Mesothelial cell of epicardium (in vitro differentiated cells): ENCODE measurements around the gene SFSWAP. TPM values are rescaled to one million over a fixed set of nuclear protein-coding genes. Genes with fewer than 3 reads are reported as not detected.
"Not testable (repeated sequence)": the region's sequence is repeated elsewhere in the genome, so short reads cannot be mapped to it uniquely, and the experiment has no call there.

Experiments
- DNase-seq, 2 experiments: peaks; one replicate each; pipeline ENCODE4 v3.0.0; 2021; ENCODE audit warnings: low spot score in 2 of 2; ENCODE audit not compliant: unreplicated experiment in 2 of 2
- H3K27ac Mint-ChIP-seq: 2 replicates; pipeline ENCODE4 v1.8.0; 2021; ENCODE audit warnings: mixed read lengths
- H3K27me3 Mint-ChIP-seq: 2 replicates; pipeline ENCODE4 v1.8.0; 2021; ENCODE audit warnings: low read depth, mixed read lengths
- H3K36me3 Mint-ChIP-seq: 2 replicates; pipeline ENCODE4 v1.8.0; 2021; ENCODE audit warnings: mixed read lengths
- H3K4me1 Mint-ChIP-seq: 2 replicates; pipeline ENCODE4 v1.8.0; 2021; ENCODE audit warnings: mixed read lengths
- H3K4me3 Mint-ChIP-seq: 2 replicates; pipeline ENCODE4 v1.8.0; 2021; ENCODE audit warnings: mild to moderate bottlenecking, moderate library complexity, mixed read lengths
- H3K9me3 Mint-ChIP-seq: 2 replicates; pipeline ENCODE4 v1.8.0; 2021; ENCODE audit warnings: mixed read lengths
- total RNA-seq: library from RNA; stranded (reverse); gene quantifications from 3 replicates; pipeline ENCODE4 v1.2.1, GENCODE V29; 2021
- TF ChIP-seq, protein P1 (sequence below): fragments of 200-600 bp; sonication (generic); IDR thresholded peaks from one replicate; pipeline ENCODE4 v1.5.0; 2021; ENCODE audit warnings: antibody characterized with exemption; ENCODE audit not compliant: unreplicated experiment

The SFSWAP gene
- total RNA-seq, 1 donor from 2014 or later: 73.0 TPM

DNA sequence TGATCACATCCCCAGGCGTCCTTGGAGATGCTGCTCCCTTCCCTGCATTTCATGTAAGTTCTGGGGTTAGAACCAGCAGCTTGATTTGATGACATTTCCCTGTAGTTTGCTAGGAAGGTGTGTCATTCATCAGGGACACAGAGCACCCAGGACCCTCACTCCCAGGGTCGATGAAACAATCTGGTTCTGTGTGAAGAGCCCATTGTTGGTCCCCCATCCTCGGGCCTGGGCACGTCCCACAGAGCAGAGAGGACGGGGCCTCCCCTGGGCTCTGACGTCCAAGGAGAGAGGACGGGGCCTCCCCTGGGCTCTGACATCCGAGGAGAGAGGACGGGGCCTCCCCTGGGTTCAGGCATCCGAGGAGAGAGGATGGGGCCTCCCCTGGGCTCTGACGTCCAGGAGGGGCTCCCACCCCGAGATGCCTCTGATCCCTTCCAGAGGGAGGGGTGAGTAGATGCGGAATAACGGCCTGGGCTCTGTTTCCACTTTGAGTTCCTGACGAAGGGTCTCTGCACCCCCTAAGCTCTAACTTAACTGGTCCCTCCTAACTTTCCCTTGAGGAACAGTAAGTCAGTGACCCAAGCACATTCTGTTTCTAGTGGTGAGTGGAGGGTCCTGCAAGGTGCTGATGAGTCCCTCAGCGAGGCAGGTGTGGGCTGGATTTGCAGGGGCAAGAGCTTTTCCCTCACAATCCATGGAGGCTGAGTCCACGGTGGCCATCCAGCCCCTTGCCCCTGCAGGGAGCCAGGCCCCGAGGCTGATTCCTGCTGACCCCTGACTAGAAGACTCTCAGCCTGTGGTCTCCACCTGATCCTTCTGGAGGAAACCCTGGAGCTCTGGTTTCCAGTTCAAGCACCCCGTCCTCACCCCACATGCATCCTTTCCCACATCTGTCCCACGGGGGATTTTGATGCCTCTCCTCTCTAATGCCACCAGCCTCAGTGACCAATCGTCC, 35.5 kb upstream of the SFSWAP start:
- H3K27me3 Mint-ChIP-seq: peaks cover 50% of the 10 kb centered on the region
- H3K4me3 Mint-ChIP-seq: no peak overlapping the region
- TF ChIP-seq, protein P1, sequence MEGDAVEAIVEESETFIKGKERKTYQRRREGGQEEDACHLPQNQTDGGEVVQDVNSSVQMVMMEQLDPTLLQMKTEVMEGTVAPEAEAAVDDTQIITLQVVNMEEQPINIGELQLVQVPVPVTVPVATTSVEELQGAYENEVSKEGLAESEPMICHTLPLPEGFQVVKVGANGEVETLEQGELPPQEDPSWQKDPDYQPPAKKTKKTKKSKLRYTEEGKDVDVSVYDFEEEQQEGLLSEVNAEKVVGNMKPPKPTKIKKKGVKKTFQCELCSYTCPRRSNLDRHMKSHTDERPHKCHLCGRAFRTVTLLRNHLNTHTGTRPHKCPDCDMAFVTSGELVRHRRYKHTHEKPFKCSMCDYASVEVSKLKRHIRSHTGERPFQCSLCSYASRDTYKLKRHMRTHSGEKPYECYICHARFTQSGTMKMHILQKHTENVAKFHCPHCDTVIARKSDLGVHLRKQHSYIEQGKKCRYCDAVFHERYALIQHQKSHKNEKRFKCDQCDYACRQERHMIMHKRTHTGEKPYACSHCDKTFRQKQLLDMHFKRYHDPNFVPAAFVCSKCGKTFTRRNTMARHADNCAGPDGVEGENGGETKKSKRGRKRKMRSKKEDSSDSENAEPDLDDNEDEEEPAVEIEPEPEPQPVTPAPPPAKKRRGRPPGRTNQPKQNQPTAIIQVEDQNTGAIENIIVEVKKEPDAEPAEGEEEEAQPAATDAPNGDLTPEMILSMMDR: no peak
- DNase-seq: no peak
- H3K27ac Mint-ChIP-seq: no peak overlapping the region
- no peaks in the 10 kb centered on the region for H3K36me3 Mint-ChIP-seq
- H3K9me3 Mint-ChIP-seq: peaks cover 4% of the 10 kb centered on the region
- no peaks in the 10 kb centered on the region for H3K4me1 Mint-ChIP-seq

DNA sequence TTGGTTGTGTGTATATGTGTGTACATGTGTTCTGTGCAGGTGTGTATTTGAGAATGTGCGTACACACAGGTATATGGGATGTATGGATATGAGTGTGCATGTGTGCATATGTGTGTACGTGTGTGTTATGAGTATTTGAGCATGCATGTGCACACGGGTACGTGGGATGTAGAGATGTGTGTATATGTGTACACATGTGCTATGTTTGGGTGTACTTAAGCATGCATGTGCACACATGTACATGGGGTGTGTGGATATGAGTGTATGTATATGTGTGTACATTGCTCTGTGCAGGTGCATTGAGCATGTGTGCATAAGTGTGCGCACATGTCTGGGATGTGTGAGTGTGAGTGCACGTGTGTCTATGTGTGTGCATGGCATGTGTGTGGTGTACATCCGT, 34.3 kb upstream of the SFSWAP start:
- Mint-ChIP-seq H3K9me3 (peaks cover 4% of the 10 kb centered on the region), H3K27ac (no peak overlapping the region), H3K27me3 (peaks cover 50% of the 10 kb centered on the region), H3K4me1 (no peaks in the 10 kb centered on the region), H3K4me3 (no peak overlapping the region), H3K36me3 (no peaks in the 10 kb centered on the region)
- TF ChIP-seq, protein P1: no peak
- no peak for DNase-seq

DNA sequence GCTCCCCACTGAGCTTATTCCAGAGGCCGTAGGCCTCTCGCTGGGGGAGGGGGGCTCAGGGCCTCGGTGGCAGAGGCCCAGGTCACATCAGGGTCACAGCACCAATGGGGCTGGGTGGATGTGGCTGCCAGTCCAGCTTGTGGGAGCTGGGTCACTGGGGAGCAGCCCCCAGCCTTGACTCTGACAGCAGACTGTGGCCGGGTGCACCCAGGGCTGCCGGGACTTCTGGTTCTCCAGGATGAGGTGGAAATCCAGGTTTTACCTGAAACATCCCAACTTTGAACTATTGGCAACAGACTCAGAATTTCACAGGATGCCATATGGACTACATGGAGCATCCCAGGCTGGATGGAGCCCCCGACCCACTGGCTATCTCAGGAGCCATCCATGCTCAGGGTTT, 33.8 kb upstream of the SFSWAP start:
- peaks cover 50% of the 10 kb centered on the region for H3K27me3 Mint-ChIP-seq
- H3K9me3 Mint-ChIP-seq, H3K27ac Mint-ChIP-seq, H3K4me3 Mint-ChIP-seq, H3K4me1 Mint-ChIP-seq, H3K36me3 Mint-ChIP-seq, DNase-seq: not testable (repeated sequence)

DNA sequence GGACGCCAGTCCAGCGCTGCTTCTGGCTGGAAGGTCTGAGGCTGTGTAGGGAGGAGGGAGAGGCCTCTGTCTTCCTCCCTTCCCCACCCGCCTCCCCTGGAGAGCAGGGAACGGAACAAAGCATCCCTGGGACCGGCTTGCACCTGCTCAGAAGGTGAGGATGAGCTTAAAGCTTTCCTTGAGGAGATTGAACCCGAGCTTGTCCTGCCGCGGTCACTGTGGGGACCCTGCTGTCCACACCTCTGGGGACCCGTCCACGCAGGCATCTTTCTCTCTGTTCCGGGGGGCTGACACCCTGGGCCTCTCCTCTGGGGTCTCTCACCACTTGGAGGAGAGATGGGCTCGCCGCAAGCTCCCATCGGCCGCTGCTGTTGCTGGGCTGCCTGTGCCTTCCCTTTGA, 33.2 kb upstream of the SFSWAP start:
- no peak for DNase-seq
- Mint-ChIP-seq H3K4me3 (no peak overlapping the region), H3K36me3 (no peaks in the 10 kb centered on the region), H3K9me3 (peaks cover 4% of the 10 kb centered on the region), H3K27ac (no peak overlapping the region), H3K27me3 (peaks cover 48% of the 10 kb centered on the region), H3K4me1 (peaks cover 2% of the 10 kb centered on the region)
- TF ChIP-seq, protein P1: no peak

DNA sequence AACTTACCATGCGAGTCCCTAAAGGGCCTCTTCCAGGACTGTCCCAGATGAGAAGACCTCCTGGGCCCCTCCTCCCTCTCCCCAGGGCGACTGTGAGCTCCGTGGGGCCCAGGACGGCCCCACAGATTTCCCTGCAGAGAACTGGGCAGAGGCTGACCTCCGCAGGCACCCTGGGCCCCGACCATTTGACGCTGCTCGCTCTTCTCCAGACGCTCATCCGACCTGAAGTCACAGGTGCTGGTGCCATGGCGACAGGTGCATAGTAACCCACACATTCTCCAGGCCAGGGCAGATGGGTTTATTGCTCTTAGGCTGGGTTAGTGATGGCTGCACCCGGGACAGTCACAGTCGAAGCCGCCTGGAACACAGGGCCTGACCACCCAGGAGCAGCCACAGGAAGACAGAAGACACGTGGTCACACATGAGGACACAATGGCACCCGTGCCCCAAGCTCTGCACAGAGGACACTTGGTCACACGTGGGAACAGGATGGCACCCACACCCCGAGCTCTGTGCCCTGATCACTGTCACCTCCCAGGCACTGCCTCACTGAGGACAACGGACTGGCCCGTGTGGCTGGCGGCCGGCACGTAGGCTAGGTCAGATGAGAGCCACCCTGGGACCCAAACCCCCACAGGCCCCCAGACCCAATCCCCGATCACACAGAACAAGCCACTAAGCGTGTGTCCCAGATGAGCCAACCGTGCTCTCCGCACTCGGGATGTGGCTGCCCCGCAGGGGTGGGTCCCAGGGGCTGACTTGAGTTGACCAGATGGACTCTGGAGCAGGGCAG, 32.3 kb upstream of the SFSWAP start:
- peaks cover 45% of the 10 kb centered on the region for H3K27me3 Mint-ChIP-seq
- H3K27ac Mint-ChIP-seq, H3K9me3 Mint-ChIP-seq, H3K36me3 Mint-ChIP-seq, DNase-seq, H3K4me1 Mint-ChIP-seq, H3K4me3 Mint-ChIP-seq: not testable (repeated sequence)

DNA sequence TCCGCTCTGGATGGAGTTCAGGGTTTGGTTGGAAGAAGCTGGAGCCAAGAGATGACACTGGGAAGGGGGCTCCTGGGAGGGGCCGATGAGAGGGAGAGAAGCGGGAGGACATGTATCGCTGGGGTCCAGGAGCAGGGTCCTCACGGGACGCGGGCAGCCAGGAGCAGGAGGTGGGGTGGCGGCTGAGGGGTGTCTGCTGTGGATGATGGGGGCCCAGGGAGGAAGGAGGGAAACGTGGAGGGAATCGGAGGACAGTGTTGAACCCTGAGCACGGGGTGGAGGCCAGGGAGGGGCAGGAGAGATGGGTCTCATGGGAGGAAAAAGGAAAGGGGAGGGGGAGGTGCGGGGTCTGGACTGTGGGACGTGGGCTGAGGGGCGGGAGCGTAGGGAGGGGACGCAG, 31.7 kb upstream of the SFSWAP start:
- not testable (repeated sequence) for H3K9me3 Mint-ChIP-seq, H3K4me1 Mint-ChIP-seq, H3K36me3 Mint-ChIP-seq, H3K4me3 Mint-ChIP-seq, DNase-seq, H3K27ac Mint-ChIP-seq
- H3K27me3 Mint-ChIP-seq: peaks cover 42% of the 10 kb centered on the region

DNA sequence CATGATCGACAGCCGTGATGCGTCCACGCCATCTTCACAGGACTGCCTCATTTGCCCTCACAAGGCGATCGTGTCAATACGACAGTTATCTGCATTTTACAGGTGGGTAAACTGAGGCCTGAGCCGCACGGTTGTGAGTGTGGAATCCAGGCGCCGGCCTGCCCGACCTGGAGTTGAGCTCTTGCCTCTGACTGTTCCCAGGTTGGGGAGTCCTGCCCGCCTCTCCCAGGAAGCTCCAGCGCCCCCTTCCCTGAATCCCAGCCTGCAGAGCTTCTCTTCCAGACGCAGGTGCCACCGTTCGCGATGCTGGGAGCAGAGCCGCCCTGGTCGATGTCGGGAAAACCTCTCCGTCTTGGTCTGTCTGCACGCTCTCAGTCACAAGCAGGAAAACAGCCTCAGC, 31.1 kb upstream of the SFSWAP start:
- H3K27me3 Mint-ChIP-seq: peaks cover 39% of the 10 kb centered on the region
- not testable (repeated sequence) for DNase-seq, H3K4me3 Mint-ChIP-seq, H3K4me1 Mint-ChIP-seq, H3K27ac Mint-ChIP-seq, H3K9me3 Mint-ChIP-seq, H3K36me3 Mint-ChIP-seq

DNA sequence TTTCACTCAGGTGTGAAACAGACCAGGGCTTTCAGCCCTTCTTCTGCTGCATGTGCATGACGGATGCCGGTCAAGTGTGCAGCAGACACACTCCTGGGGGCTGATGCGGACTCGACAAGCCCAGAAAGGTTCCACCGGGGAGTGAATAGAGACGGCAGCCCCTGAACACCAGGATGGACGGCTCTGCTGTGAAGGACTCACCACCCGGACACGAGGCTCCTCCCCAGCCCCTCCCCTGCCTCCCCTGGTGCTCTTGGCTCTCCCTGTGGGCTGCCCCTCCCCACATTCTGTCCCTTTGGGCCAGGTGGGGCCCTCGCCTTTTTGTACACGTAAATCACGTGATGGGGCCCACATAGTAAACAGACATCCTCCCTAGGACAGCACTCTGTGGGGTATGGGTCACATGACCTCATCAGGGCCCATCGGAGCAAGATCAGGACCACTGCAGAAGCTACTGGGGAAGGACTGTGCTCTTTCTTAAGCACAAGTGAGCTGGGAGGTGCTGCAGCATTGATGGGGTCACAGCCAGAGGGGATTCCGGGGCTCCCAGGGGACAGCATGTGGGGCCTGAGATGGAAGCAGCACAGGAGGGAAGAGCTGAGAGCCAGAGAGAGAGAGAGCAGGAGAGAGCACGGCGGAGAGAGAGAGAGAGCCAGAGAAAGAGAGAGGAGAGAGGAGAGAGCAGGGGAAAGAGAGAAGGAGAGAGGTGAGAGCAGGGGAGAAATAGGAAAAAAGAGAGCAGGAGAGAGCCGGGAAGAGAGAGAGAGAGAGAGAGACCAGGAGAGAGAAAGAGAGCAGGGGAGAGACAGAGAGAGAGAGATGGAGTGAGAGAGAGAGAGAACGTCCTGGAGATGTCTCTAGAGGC, 30.3 kb upstream of the SFSWAP start:
- Mint-ChIP-seq H3K27ac (peak overlapping the region; percentile 48), H3K27me3 (peaks cover 36% of the 10 kb centered on the region)
- H3K9me3 Mint-ChIP-seq, H3K4me1 Mint-ChIP-seq, H3K36me3 Mint-ChIP-seq, H3K4me3 Mint-ChIP-seq, DNase-seq: not testable (repeated sequence)
